GM18909 (cell line): ENCODE measurements around the gene USP51.
"Not testable (repeated sequence)": the region's sequence is repeated elsewhere in the genome, so short reads cannot be mapped to it uniquely, and the experiment has no call there.

Source experiments
- ATAC-seq: cut with Tn5 transposase; IDR thresholded peaks from one replicate; pipeline ENCODE4 v1.9.1; 2021; ENCODE audit warnings: mild to moderate bottlenecking; ENCODE audit not compliant: unreplicated experiment, poor library complexity

The USP51 gene

GRCh38 chrX:55489314-55490009 lies at the start of gene USP51:
USP51 (minus strand) TSS chrX:55489848; CDS start chrX:55488939, 909 bp downstream.
- ATAC-seq = peak; percentile 65

- no peak for ATAC-seq
Observed at GRCh38 chrX:55524487-55524886, 34.8 kb upstream of the USP51 start.

- ATAC-seq = no peak
Observed at GRCh38 chrX:55523356-55523755, 33.7 kb upstream of the USP51 start.

- ATAC-seq = no peak
Observed at GRCh38 chrX:55522596-55523276, 33.1 kb upstream of the USP51 start.

GRCh38 chrX:55521687-55522086 lies 32.0 kb upstream of the USP51 start:
- ATAC-seq = no peak

GRCh38 chrX:55516794-55517481 lies 27.3 kb upstream of the USP51 start:
- ATAC-seq = peak; percentile 49

- ATAC-seq = not testable (repeated sequence)
Observed at GRCh38 chrX:55513045-55513737, 23.5 kb upstream of the USP51 start.

- not testable (repeated sequence) for ATAC-seq
Observed at GRCh38 chrX:55508410-55509152, 18.9 kb upstream of the USP51 start.

GRCh38 chrX:55507699-55508098 lies 18.1 kb upstream of the USP51 start:
- not testable (repeated sequence) for ATAC-seq

GRCh38 chrX:55507010-55507409 lies 17.4 kb upstream of the USP51 start:
- ATAC-seq = not testable (repeated sequence)

- no peak for ATAC-seq
Observed at GRCh38 chrX:55490974-55491373, 1.3 kb upstream of the USP51 start.

- ATAC-seq = no peak
Observed at GRCh38 chrX:55490121-55490520, 473 bp upstream of the USP51 start.

GRCh38 chrX:55488593-55489313 lies 895 bp downstream of the USP51 start:
- peak; percentile 60 for ATAC-seq

GRCh38 chrX:55488006-55488592 lies 1.5 kb downstream of the USP51 start:
- ATAC-seq = peak; percentile 3

GRCh38 chrX:55487143-55487542 lies 2.5 kb downstream of the USP51 start:
- no peak for ATAC-seq

- ATAC-seq = no peak
Observed at GRCh38 chrX:55486736-55487135, 2.9 kb downstream of the USP51 start.

- no peak for ATAC-seq
Observed at GRCh38 chrX:55484948-55485347, 4.7 kb downstream of the USP51 start.

- no peak for ATAC-seq
Observed at GRCh38 chrX:55480390-55481062, 9.1 kb downstream of the USP51 start.
